ENCODE results near the gene HOXB6.

The HOXB6 gene

GRCh38 chr17:48634493-48635208 is 29.9 kb upstream of the HOXB6 start:
- DNase-seq = no peak

DNA sequence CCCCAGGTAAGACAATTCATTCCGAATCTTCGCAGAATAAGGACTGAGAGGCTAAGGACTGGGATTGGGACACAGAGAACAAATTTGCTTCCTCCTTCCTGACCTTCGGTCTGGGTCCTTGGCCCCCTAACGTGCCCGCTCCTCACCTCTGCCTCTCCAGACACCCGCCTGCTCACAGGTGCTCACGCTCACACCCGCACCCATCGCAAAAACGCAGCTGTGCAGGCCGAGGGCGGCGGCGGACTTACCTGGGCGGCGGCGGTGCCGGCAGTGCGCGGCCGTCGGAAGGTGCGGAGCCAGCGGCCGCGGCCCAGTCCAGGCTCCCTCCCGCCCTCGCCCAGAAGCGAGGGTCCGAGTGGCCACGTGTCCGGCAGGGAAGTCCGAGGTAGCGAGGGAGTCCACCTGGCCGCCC is 28.5 kb upstream of the HOXB6 start:
- no peak for DNase-seq

DNA sequence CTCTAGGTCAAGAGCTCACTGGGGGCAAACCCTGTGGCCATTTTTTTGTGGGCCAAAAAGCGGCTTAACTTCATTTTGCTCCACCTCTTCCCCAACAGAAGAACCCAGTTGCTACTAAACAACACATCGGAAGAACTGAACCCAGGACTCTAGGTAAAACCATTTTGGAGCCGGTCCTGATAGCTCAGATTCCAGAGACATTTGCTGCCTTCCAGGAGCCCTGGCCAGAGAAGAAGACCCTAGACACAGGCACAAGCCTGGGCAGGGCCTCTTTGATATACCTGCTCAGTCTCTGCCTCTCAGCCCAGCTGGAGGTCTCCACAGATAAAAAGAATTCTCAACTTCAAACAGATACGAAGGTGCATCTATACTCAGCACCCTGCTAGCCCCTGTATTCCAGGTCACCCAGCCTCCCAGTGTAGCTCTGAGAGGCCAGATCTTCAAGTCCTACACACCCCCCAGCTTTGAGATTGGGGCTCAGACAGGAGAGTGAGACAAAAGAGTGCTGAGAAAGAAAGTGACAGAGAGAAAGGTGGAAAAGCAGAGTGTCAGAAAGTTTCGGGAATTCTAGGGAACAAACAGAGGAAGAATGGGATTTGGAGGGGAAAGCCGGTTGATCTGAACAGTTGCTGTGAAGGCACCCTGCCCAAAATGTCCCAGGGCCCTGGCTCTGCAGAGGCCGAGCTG is 27.9 kb upstream of the HOXB6 start:
- DNase-seq = no peak

DNA sequence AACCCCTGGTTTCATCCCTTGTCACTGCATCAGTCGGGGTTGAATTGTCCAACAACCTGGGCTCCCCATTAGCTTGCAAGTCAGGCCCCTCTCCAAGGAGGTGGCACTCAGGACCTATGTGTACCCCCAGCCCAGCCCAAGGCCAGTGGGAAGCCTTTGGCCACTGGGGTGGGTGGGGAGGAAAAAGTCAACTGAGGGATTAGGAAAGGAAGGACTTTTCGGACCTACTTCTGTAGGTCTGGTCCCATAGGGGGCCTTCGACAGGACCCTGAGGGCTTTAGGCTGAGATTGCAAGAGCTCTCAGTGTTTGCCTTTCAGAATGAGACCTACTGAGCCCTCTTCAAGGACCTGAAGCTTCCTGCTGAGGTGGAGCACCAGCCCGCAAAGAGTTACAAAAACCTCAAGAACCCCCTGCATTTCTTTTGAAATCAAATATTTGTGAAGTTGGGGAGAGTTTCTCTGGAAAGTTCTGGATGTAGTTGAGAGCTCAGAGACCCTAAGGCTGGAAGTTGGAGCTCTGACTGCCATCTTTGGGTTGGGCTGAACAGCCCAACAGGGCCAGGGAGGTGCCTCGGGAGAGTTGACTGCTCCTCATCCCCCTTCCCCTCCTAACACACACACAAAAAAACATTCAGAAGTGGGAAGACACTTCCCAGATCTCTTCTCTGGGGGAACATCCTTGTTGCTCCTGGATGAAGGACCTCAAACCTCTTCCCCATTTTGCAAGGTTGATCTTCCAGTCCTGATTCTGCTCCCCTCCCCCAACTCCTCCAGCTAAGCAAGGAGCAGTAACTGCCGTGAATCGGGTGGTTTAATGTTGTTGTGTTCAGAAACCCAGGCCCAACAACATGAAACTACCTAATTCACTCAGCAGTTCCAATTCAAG is 27.1 kb upstream of the HOXB6 start:
- no peak for DNase-seq

- DNase-seq = no peak
Observed at GRCh38 chr17:48630925-48631692, 26.3 kb upstream of the HOXB6 start.

GRCh38 chr17:48630009-48630924 is 25.5 kb upstream of the HOXB6 start:
- DNase-seq = no peak

DNA sequence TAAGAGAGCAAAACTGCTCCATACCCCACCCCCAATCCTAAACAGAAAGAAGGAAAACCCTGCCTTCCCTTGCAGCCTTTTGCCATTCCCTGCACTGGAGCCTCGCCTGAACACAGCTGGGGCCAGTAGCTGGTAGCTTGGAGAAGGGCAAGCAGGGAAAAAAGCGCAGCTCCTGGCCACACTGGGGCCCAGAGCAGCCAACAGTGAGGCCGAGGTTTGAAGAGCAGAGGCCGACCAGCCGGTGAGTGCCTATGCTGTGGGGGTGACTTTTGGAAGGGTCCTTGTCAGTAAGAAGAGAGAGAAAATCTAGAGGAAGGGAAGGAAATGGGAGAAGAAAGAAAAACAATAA is 24.6 kb upstream of the HOXB6 start:
- DNase-seq = no peak

GRCh38 chr17:48628649-48629410 is 24.0 kb upstream of the HOXB6 start:
- no peak for DNase-seq

DNA sequence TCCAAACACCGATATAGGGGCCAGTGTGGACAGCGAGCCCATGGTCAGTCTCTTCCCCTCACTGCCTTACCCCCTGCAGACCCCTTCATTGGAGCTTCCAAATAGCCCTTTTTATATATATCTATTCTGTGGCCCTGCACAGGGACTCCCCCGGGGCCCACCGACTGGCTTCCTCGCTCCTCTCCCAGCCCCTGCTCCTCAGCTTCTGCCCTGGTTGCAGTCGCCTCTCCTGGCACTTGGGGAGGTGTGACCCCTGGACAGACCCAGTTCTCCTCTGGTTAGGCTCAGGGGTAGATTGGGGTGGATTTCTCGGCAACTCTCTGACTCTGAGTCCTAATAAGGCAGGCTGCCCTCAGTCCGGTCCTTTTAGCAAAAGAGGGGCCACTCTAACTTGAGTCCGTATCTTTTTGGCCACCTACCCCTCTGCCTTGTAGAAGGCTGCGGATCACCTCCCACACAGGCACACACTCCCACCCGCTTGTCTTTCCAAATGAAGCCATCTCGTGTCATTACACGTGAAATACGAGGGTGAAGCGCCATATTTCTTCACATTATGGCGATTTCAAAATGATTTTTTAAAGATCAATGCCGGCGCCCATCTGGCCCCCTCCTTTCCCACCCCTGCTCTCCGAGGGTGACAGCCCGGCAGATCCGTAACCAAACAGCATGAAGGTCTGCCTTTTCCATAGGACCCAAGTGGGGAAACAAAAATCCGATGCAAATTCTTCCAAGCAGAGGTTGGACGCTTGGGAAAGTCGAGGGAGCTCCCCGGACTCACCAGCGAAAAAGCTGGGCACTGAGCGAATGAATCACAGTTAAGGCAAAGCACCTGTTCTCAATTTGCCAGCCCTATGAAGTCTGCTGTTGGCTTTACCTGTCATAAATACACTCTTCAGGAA is 23.1 kb upstream of the HOXB6 start:
- DNase-seq = no peak

DNA sequence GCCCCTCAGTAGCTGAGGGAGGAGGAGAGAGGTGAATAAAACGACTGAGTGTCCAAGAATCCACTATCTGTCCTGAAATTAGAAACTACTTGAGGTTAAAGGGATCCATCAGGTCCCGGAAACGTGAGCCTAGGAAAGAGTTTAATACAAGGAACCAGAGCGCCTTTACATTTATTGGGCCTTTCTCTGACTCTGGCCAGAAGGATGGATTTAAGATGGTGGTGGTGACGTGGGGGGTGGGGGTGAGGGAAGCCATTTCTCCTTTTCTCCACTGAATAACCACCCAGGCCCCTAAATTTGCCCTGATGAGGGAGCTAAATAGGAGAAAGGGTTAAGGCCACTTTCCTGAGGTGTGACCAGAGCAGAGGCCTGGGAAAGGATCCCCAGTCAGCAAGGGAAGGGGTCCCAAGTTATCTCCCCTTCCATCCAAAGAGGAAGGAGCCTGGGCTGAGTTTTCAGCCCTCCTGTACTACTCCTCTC is 22.4 kb upstream of the HOXB6 start:
- no peak for DNase-seq

- no peak for DNase-seq
Observed at GRCh38 chr17:48626245-48627117, 21.7 kb upstream of the HOXB6 start, which contains the start of gene HOXB9. Gene HOXB9, minus strand, starts transcription at chr17:48626358. Its CDS starts 89 bp downstream, at chr17:48626269.

GRCh38 chr17:48625495-48626244 is 20.9 kb upstream of the HOXB6 start:
- DNase-seq = no peak

DNA sequence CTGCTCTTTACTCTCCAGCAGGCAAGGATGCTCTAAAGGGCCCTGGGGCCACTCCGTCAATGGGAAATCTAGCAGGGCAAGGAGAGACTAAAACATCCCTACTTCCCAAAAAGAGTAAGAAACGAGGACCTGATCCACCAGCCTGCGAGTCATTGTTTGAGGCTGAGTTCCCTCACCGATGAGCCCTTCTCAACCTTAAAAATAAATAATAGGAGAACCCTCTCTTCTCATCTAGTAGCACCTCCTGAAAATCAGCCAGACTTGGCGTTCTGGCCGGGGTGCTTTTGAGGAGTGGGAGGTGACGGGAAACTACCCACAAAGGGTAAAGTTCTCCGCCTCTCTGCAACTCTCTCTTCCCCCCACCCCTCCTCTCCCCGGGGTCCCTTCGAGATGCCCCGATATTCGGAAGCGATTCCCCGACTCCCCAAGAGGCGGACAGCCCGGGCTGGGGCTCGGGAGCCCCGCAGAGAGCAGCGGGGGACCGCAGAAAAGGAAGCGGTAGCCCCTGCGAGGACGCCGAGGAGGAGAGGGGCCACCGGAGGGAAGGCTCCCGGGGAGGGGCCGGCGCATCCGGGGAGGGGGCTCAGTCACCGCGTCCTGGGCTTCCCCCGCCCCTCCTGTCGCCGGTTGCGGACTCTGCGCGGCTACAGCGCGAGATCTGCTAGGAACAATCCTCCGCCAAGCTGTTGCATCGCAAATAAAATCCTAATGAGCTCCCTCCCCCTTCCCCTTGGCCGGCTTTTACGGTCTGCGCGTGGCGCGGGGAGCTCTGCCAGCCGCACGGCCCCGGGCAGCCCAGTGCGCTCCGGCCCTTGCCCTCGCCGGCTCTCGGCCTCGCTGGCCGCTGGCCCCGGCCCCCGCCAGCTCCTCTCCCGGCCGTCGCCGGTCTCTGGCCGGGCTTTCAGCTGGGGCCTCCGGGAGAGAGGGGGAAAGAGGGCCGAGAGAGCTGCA is 20.0 kb upstream of the HOXB6 start:
- DNase-seq = no peak

- DNase-seq = no peak
Observed at GRCh38 chr17:48624118-48624517, 19.3 kb upstream of the HOXB6 start.

DNA sequence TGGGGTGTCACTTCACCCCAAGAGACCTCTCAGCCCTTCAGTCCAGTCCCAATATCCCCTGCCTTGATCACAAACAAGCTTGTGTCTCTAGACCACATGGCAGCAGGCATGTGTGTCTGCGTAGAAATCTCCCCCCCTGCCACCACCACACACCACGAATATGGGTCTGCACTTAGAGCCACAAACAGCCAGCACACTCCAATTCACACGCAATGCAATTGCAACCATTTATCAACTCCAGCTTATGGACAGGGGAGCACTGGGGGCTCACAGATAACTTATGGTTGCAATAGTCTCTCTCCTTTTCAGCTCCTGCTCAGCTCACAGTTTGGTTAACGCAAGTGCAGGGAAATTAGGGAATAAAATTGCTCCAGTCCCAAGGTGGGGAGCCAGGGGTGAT is 18.8 kb upstream of the HOXB6 start:
- DNase-seq = no peak

DNA sequence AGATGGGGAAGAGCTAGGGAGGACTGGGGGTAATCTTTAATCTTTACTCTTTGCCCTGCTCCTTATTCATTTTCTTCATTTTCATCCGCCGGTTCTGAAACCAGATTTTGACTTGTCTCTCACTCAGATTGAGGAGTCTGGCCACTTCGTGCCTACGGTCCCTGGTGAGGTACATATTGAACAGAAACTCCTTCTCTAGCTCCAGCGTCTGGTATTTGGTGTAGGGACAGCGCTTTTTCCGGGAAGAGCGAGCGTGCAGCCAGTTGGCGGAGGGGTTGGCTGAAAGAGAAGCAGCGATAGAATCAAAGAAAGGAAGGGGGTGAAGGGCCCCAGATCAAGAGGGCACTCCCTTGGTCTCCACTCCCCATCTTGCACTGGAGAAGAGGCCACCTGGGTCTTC is 18.1 kb upstream of the HOXB6 start:
- no peak for DNase-seq

Data from amniotic stem cell (primary cell).